GM12878 (cell line): ENCODE data around the gene CARD14. TPM values are rescaled to one million over a fixed set of nuclear protein-coding genes. Genes with fewer than 3 reads are reported as not detected.

Source experiments
- ATAC-seq: fragments of 200-7000 bp; cut with Tn5 transposase; 3 replicates; pipeline ENCODE4 v1.9.1; 2020; ENCODE audit warnings: mild to moderate bottlenecking, moderate library complexity
- BruUV-seq: library from RNA; stranded (reverse); fragments of 400-500 nt; replicated peaks from 2 replicates; lab custom pipeline; 2021; lab: Mats Ljungman, UMichigan
- CTCF ChIA-PET: fragments of 300-600 bp; sonication (Branson Sonifier 250); formaldehyde crosslinking; extraction: SDS; loops from one replicate; lab custom pipeline; 2021; ENCODE audit warnings: inconsistent platforms; lab: Yijun Ruan, JAX
- POLR2A ChIA-PET: fragments of 350-600 bp; formaldehyde crosslinking; extraction: SDS; loops from one replicate; lab custom pipeline; 2021; ENCODE audit warnings: inconsistent platforms; lab: Charles Lee
- RAD21 ChIA-PET: fragments of 300-600 bp; sonication (Branson Sonifier 250); formaldehyde crosslinking; loops from one replicate; lab custom pipeline; 2023; ENCODE audit warnings: antibody characterized with exemption; ENCODE audit not compliant: unreplicated experiment; lab: Charles Lee
- SMC1A ChIA-PET: fragments of 300-600 bp; sonication (Branson Sonifier 250); formaldehyde crosslinking; loops from one replicate; lab custom pipeline; 2023; ENCODE audit not compliant: unreplicated experiment, uncharacterized antibody; lab: Charles Lee
- DNase-seq: peaks from one replicate; pipeline ENCODE4 v3.0.0-alpha.2; 2011; ENCODE audit warnings: low read depth, low spot score
- FAIRE-seq: peaks from 3 replicates; lab custom pipeline; 2011; peaks lifted over from hg19 to GRCh38; lab: Jason Lieb, UNC
- H2AFZ ChIP-seq: 2 replicates; pipeline ENCODE4 v1.6.0; 2011; ENCODE audit warnings: low read depth, low read length, control low read depth; ENCODE audit not compliant: control insufficient read depth
- H3K27ac ChIP-seq: 2 replicates; pipeline ENCODE4 v1.5.1; 2011; ENCODE audit warnings: control low read depth; ENCODE audit not compliant: control insufficient read depth, insufficient read depth
- H3K27me3 ChIP-seq, 2 experiments: replicated peaks in 1 of 2; 2 replicates each; pipeline versions ENCODE4 v1.6.0 to v1.6.1; 2011; ENCODE audit warnings: low read length in 1 of 2; ENCODE audit not compliant: control insufficient read depth in 2 of 2, insufficient read depth in 2 of 2
- H3K36me3 ChIP-seq, 2 experiments: 2 replicates each; pipeline ENCODE4 v1.5.1; 2011; ENCODE audit warnings: low read length in 1 of 2; ENCODE audit not compliant: control insufficient read depth in 2 of 2, insufficient read depth in 2 of 2
- H3K4me1 ChIP-seq: 2 replicates; pipeline ENCODE4 v1.6.1; 2011; ENCODE audit warnings: mild to moderate bottlenecking, low read length, moderate library complexity, mixed read lengths; ENCODE audit not compliant: control insufficient read depth, insufficient read depth
- H3K4me2 ChIP-seq: 2 replicates; pipeline ENCODE4 v1.6.0; 2011; ENCODE audit warnings: control low read depth; ENCODE audit not compliant: control insufficient read depth, insufficient read depth
- H3K4me3 ChIP-seq: fragments of 200-600 bp; sonication (generic); 2 replicates; pipeline ENCODE4 v1.5.1; 2016
- H3K79me2 ChIP-seq: 2 replicates; pipeline ENCODE4 v1.6.0; 2011; ENCODE audit warnings: low read length; ENCODE audit not compliant: control insufficient read depth, insufficient read depth
- H3K9ac ChIP-seq: 2 replicates; pipeline ENCODE4 v1.8.0; 2011; ENCODE audit warnings: low read length, control low read depth, mixed read lengths; ENCODE audit not compliant: control insufficient read depth, insufficient read depth
- H3K9me3 ChIP-seq: replicated peaks from 3 replicates; pipeline ENCODE4 v1.5.1; 2011; ENCODE audit warnings: mild to moderate bottlenecking, low read length; ENCODE audit not compliant: control insufficient read depth, insufficient read depth
- H4K20me1 ChIP-seq: 2 replicates; pipeline ENCODE4 v1.6.0; 2011; ENCODE audit not compliant: control insufficient read depth, insufficient read depth
- KAT2A ChIP-seq: conservative IDR thresholded peaks from 2 replicates; pipeline ENCODE4 v1.6.1; 2011; ENCODE audit warnings: low read depth, low read length; ENCODE audit not compliant: control insufficient read depth
- RAD51 ChIP-seq: fragments of 450-650 bp; IDR thresholded peaks from 2 replicates; pipeline ENCODE4 v1.6.1; 2016; ENCODE audit warnings: moderate library complexity, mild to moderate bottlenecking, inconsistent platforms
- SP1 ChIP-seq: IDR thresholded peaks from one replicate; pipeline ENCODE4 v1.6.1; 2011; ENCODE audit warnings: low read depth, low read length
- TCF7 ChIP-seq: IDR thresholded peaks from 2 replicates; pipeline ENCODE4 v1.6.1; 2014; ENCODE audit warnings: antibody characterized with exemption, borderline replicate concordance
- WGBS: methylation state at CpG from one replicate; pipeline ENCODE4 v1.1.6; 2016; ENCODE audit warnings: low lambda C conversion rate; ENCODE audit not compliant: insufficient replicate concordance, insufficient coverage; ENCODE audit errors: missing lambda C conversion rate; 5-methylcytosine and 5-hydroxymethylcytosine counted together
- in situ Hi-C: fragments of 300-500 bp; cut with MboI; formaldehyde crosslinking; loops from 9 replicates; pipeline ENCODE4 v1.14.3; 2018; ENCODE audit warnings: mixed read lengths
- intact Hi-C: fragments of 100-400 bp; cut with micrococcal nuclease; formaldehyde crosslinking; loops from one replicate; pipeline ENCODE4 v1.14.2; 2022; ENCODE audit not compliant: unreplicated experiment
- polyA plus RNA-seq, 11 experiments: library from polyadenylated mRNA; depleted of rRNA in 4 of 11; unstranded in 6 of 11; stranded (reverse) in 5 of 11; fragments of >200 nt; fragmentation: Nextera tagmentation in 4 of 11; fragmentation: Illumina TruSeq in 1 of 11; extraction: Ambion mirVana in 4 of 11; extraction: Trizol in 1 of 11; gene quantifications; 1 replicate in 1 of 11; 2 replicates in 10 of 11; pipeline versions ENCODE4 v1.2.1 to v1.2.3, GENCODE V29; 2011 to 2016; ENCODE audit warnings: inconsistent platforms in 2 of 11, missing spikeins in 2 of 11, low read depth in 1 of 11
- total RNA-seq, 4 experiments: library from RNA; depleted of rRNA in 3 of 4; stranded (reverse); fragments of >200 nt in 3 of 4; fragmentation: Illumina TruSeq in 1 of 4; extraction: Trizol in 1 of 4; gene quantifications; 2 replicates each; pipeline versions ENCODE4 v1.2.1 to v1.2.3, GENCODE V29; 2013 to 2021
- TF ChIP-seq, protein P1 (sequence below): fragments of 450-650 bp; conservative IDR thresholded peaks from 2 replicates; pipeline ENCODE4 v1.6.1; 2017; ENCODE audit warnings: mild to moderate bottlenecking, moderate library complexity
- TF ChIP-seq, protein P2 (sequence below), 3 experiments: IDR thresholded peaks in 2 of 3; conservative IDR thresholded peaks in 1 of 3; 2 replicates each; pipeline ENCODE4 v1.5.1; 2011; ENCODE audit warnings: low read depth in 3 of 3, low read length in 3 of 3, mild to moderate bottlenecking in 3 of 3, control low read depth in 2 of 3, moderate library complexity in 2 of 3, inconsistent platforms in 1 of 3, mixed read lengths in 1 of 3; ENCODE audit not compliant: control insufficient read depth in 2 of 3, insufficient read depth in 1 of 3; ENCODE audit errors: extremely low read depth in 1 of 3
- TF ChIP-seq, protein P3 (sequence below): fragments of 450-650 bp; IDR thresholded peaks from 2 replicates; pipeline ENCODE4 v1.6.1; 2017; ENCODE audit warnings: borderline replicate concordance

CARD14 gene
- total and polyA plus RNA-seq, 10 of the 15 experiments (the other 5 are each of a cell fraction or from before 2014, with no cell fraction given) = 0.08 to 0.15 TPM; not detected in 8

DNA sequence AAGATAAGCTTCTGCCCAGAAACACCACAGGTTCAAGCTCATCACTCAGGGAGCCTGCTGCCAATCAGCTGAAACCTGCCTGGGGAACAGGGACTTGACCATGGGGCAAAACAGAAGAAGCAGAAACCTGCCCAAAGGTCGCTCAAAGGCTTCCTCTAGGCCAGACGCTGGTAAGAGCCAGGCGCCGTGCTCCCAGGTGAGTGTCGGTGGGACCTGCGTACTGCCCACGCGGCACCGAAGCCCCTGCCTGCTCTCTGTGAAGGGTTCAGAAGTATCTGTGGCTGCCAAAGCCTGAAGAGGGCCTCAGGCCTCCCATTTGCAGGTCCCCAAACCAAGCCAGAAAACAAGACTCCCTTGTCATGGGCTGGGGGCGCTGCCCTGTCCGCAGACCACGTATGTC is 39.9 kb downstream of the CARD14 start (continued):
- TF ChIP-seq, protein P1, sequence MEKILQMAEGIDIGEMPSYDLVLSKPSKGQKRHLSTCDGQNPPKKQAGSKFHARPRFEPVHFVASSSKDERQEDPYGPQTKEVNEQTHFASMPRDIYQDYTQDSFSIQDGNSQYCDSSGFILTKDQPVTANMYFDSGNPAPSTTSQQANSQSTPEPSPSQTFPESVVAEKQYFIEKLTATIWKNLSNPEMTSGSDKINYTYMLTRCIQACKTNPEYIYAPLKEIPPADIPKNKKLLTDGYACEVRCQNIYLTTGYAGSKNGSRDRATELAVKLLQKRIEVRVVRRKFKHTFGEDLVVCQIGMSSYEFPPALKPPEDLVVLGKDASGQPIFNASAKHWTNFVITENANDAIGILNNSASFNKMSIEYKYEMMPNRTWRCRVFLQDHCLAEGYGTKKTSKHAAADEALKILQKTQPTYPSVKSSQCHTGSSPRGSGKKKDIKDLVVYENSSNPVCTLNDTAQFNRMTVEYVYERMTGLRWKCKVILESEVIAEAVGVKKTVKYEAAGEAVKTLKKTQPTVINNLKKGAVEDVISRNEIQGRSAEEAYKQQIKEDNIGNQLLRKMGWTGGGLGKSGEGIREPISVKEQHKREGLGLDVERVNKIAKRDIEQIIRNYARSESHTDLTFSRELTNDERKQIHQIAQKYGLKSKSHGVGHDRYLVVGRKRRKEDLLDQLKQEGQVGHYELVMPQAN = no peak
- TF ChIP-seq, protein P2, sequence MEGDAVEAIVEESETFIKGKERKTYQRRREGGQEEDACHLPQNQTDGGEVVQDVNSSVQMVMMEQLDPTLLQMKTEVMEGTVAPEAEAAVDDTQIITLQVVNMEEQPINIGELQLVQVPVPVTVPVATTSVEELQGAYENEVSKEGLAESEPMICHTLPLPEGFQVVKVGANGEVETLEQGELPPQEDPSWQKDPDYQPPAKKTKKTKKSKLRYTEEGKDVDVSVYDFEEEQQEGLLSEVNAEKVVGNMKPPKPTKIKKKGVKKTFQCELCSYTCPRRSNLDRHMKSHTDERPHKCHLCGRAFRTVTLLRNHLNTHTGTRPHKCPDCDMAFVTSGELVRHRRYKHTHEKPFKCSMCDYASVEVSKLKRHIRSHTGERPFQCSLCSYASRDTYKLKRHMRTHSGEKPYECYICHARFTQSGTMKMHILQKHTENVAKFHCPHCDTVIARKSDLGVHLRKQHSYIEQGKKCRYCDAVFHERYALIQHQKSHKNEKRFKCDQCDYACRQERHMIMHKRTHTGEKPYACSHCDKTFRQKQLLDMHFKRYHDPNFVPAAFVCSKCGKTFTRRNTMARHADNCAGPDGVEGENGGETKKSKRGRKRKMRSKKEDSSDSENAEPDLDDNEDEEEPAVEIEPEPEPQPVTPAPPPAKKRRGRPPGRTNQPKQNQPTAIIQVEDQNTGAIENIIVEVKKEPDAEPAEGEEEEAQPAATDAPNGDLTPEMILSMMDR (IDR thresholded peaks at IDR 0.05 in 2 of 3, conservative IDR thresholded peaks at IDR 0.05 in 1 of 3; ENCODE audit: control insufficient read depth in 2 of 3, extremely low read depth in 1 of 3, insufficient read depth in 1 of 3, low read depth in 3 of 3, low read length in 3 of 3) = no peak
- TF ChIP-seq TCF7 = no peak
- TF ChIP-seq, protein P3, sequence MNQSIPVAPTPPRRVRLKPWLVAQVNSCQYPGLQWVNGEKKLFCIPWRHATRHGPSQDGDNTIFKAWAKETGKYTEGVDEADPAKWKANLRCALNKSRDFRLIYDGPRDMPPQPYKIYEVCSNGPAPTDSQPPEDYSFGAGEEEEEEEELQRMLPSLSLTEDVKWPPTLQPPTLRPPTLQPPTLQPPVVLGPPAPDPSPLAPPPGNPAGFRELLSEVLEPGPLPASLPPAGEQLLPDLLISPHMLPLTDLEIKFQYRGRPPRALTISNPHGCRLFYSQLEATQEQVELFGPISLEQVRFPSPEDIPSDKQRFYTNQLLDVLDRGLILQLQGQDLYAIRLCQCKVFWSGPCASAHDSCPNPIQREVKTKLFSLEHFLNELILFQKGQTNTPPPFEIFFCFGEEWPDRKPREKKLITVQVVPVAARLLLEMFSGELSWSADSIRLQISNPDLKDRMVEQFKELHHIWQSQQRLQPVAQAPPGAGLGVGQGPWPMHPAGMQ = no peak
- no peak for TF ChIP-seq SP1
- TF ChIP-seq, all 136 proteins: peak for 0

DNA sequence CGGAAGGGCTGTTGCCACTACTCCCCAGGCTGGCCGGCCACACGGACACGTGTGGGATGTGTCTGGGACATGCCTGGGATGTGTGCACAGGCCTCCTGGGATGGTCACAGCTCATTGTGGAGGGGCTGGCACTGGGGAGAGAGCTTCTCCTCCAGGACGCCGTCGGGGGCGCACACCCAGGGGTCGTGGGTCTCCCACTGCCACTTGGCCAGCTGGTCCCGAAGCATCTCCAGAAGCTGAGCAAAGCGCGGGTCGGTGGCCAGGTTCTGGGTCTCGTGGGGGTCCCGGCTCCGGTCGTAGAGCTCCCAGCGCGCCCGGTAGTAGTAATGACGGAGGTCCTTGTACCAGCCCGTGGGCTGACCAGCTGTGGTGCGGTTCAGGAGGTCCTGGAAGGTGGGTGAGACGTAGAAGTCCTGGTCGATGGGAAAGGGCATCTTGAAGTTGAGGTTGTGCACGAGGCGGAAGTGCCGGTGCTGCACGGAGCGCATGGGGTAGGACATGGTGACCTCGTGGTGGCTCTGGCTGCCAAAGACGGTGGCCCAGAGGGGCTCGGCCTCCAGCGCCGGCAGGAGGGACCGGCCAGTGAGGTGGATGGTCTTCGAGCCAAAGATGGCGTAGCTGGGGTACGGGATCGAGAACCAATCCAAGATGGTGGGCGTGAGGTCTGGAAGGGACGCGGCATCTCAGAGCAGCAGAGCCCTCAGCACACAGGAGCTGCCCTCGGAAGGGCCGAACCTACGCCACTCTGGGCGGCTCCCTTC is 40.7 kb downstream of the CARD14 start:
- H2AFZ ChIP-seq = no peak overlapping the region
- no peaks in the 10 kb centered on the region for H3K9me3 ChIP-seq
- ChIA-PET POLR2A (no interaction called here), CTCF (interaction anchor here (0.7 to 0.9 kb wide), 2 partner anchors 19 to 67 kb away, joined by 3 read pairs; no protein-coding TSS in a partner anchor), SMC1A (no interaction called here), RAD21 (no interaction called here)
- in situ Hi-C loops = no loop called here
- H3K9ac ChIP-seq = no peak overlapping the region
- no peaks in the 10 kb centered on the region for H3K79me2 ChIP-seq
- DNase-seq (no peak), ATAC-seq (no peak), FAIRE-seq (no peak)
- intact Hi-C loops = no loop called here
- H3K4me2 ChIP-seq = no peak overlapping the region
- no peaks in the 10 kb centered on the region for H3K4me1 ChIP-seq
- TF ChIP-seq KAT2A (no peak), RAD51 (no peak)
- BruUV-seq = no TSS peak
- H3K4me3 ChIP-seq = no peak overlapping the region
- no peaks in the 10 kb centered on the region for H3K27me3 ChIP-seq
- WGBS = 93% methylated on average over 47 of the region's 47 CpGs
- no peaks in the 10 kb centered on the region for H4K20me1 ChIP-seq
- H3K36me3 ChIP-seq = no peaks in the 10 kb centered on the region; a peak in 2 of 4 replicates
- no peak overlapping the region for H3K27ac ChIP-seq
